Neural cell (in vitro differentiated cells): ENCODE data around the gene SRP54. TPM values are rescaled to one million over a fixed set of nuclear protein-coding genes. Genes with fewer than 3 reads are reported as not detected.
A peak's percentile ranks its signal among the peaks of the same experiment; 100 is the strongest.

Source experiments
- H2AFZ ChIP-seq: fragments of 200-600, 300-800 bp; sonication (generic), shearing (Covaris generic); 2 replicates; pipeline ENCODE4 v1.6.0; 2014; ENCODE audit warnings: low read depth, mild to moderate bottlenecking, antibody characterized with exemption, low read length, moderate library complexity
- H3F3A ChIP-seq: fragments of 200-600 bp; shearing (Covaris generic); 2 replicates; pipeline ENCODE4 v1.6.1; 2016; ENCODE audit warnings: mild to moderate bottlenecking, moderate library complexity, mixed read lengths, antibody characterized with exemption, low read length; ENCODE audit not compliant: insufficient read depth, poor library complexity, severe bottlenecking
- H3K27ac ChIP-seq: fragments of 200-600, 300-800 bp; sonication (generic), shearing (Covaris generic); 2 replicates; pipeline ENCODE4 v1.5.1; 2014; ENCODE audit warnings: mild to moderate bottlenecking, low read length, moderate library complexity
- H3K27me3 ChIP-seq: fragments of 300-800, 200-600 bp; sonication (generic), shearing (Covaris generic); 2 replicates; pipeline ENCODE4 v1.6.0; 2014; ENCODE audit warnings: mild to moderate bottlenecking, low read depth, low read length, moderate library complexity; ENCODE audit not compliant: insufficient read depth
- H3K36me3 ChIP-seq: fragments of 300-800, 200-600 bp; sonication (generic), shearing (Covaris generic); 2 replicates; pipeline ENCODE4 v1.5.1; 2014; ENCODE audit warnings: mild to moderate bottlenecking, antibody characterized with exemption, low read length, moderate library complexity; ENCODE audit not compliant: insufficient read depth
- H3K4me2 ChIP-seq: fragments of 300-800, 200-600 bp; sonication (generic), shearing (Covaris generic); 2 replicates; pipeline ENCODE4 v1.6.0; 2014; ENCODE audit warnings: mild to moderate bottlenecking, low read length
- H3K4me3 ChIP-seq: fragments of 300-800, 200-600 bp; sonication (generic), shearing (Covaris generic); 2 replicates; pipeline ENCODE4 v1.5.1; 2014; ENCODE audit warnings: mild to moderate bottlenecking, low read length, moderate library complexity
- H3K79me2 ChIP-seq: fragments of 200-600 bp; shearing (Covaris generic); replicated peaks from 2 replicates; pipeline ENCODE4 v1.6.0; 2014; ENCODE audit warnings: mild to moderate bottlenecking, low read length, moderate library complexity; ENCODE audit not compliant: insufficient read depth
- H3K9ac ChIP-seq: fragments of 300-800, 200-600 bp; sonication (generic), shearing (Covaris generic); 2 replicates; pipeline ENCODE4 v1.6.1; 2016; ENCODE audit warnings: mild to moderate bottlenecking, low read length, mixed read lengths
- H3K9me2 ChIP-seq: fragments of 200-600 bp; shearing (Covaris generic); 2 replicates; pipeline ENCODE4 v1.6.1; 2016; ENCODE audit warnings: mild to moderate bottlenecking, low read length, mixed read lengths; ENCODE audit not compliant: insufficient read depth
- H3K9me3 ChIP-seq: fragments of 200-600, 300-800 bp; sonication (generic), shearing (Covaris generic); 2 replicates; pipeline ENCODE4 v1.6.1; 2016; ENCODE audit warnings: mild to moderate bottlenecking, mixed run types, low read length, moderate library complexity, mixed read lengths
- H4K20me1 ChIP-seq: fragments of 200-600 bp; shearing (Covaris generic); 2 replicates; pipeline ENCODE4 v1.6.1; 2016; ENCODE audit warnings: mild to moderate bottlenecking, mixed run types; ENCODE audit not compliant: insufficient read depth
- CTCF ChIP-seq: fragments of 450-650 bp; IDR thresholded peaks from 2 replicates; pipeline ENCODE4 v1.5.1; 2014; ENCODE audit warnings: antibody characterized with exemption, mild to moderate bottlenecking, moderate library complexity; ENCODE audit not compliant: poor library complexity, severe bottlenecking
- EP300 ChIP-seq: fragments of 450-650 bp; conservative IDR thresholded peaks from 2 replicates; pipeline ENCODE4 v1.6.1; 2014; ENCODE audit warnings: antibody characterized with exemption, mild to moderate bottlenecking, moderate library complexity; ENCODE audit not compliant: poor library complexity, severe bottlenecking
- EZH2 ChIP-seq: fragments of 200-600, 300-800 bp; shearing (Covaris generic), sonication (generic); IDR thresholded peaks from 2 replicates; pipeline ENCODE4 v1.6.1; 2014; ENCODE audit warnings: antibody characterized with exemption, low read length, borderline replicate concordance, mild to moderate bottlenecking; ENCODE audit not compliant: insufficient read depth, poor library complexity, severe bottlenecking
- MXI1 ChIP-seq: fragments of 450-650 bp; conservative IDR thresholded peaks from 2 replicates; pipeline ENCODE4 v1.6.1; 2014; ENCODE audit warnings: antibody characterized with exemption, mild to moderate bottlenecking; ENCODE audit not compliant: poor library complexity, severe bottlenecking
- POLR2AphosphoS5 ChIP-seq: IDR thresholded peaks from 2 replicates; pipeline ENCODE4 v1.6.1; 2012
- RAD21 ChIP-seq: fragments of 450-650 bp; conservative IDR thresholded peaks from 2 replicates; pipeline ENCODE4 v1.6.1; 2014; ENCODE audit warnings: antibody characterized with exemption, mild to moderate bottlenecking, moderate library complexity
- REST ChIP-seq: IDR thresholded peaks from 2 replicates; pipeline ENCODE4 v1.6.1; 2012; ENCODE audit warnings: borderline replicate concordance
- SMC3 ChIP-seq: fragments of 450-650 bp; conservative IDR thresholded peaks from 2 replicates; pipeline ENCODE4 v1.6.1; 2014; ENCODE audit warnings: antibody characterized with exemption, mild to moderate bottlenecking, moderate library complexity; ENCODE audit not compliant: poor library complexity
- TAF1 ChIP-seq: IDR thresholded peaks from 2 replicates; pipeline ENCODE4 v1.6.1; 2012; ENCODE audit warnings: low read depth
- polyA plus RNA-seq: library from polyadenylated mRNA; depleted of rRNA; stranded (reverse); fragments of >200 nt; gene quantifications from 2 replicates; pipeline ENCODE4 v1.2.3, GENCODE V29; 2014

Gene SRP54
- polyA plus RNA-seq, 1 donor from 2014 or later: 110 TPM

GRCh38 chr14:34978444-34978843, 4.3 kb upstream of the SRP54 start:
- no peak for TF ChIP-seq EZH2
- TF ChIP-seq POLR2AphosphoS5: no peak
- TF ChIP-seq SMC3: no peak
- no peak for TF ChIP-seq EP300
- no peak for TF ChIP-seq RAD21
- no peak for TF ChIP-seq MXI1
- TF ChIP-seq CTCF: no peak
- no peak for TF ChIP-seq REST
- TF ChIP-seq TAF1: no peak
- H3F3A ChIP-seq: peaks cover 11% of the 10 kb centered on the region
- H3K27ac ChIP-seq: no peak overlapping the region
- H2AFZ ChIP-seq: no peak overlapping the region
- H3K9ac ChIP-seq: no peak overlapping the region
- H3K27me3 ChIP-seq: no peaks in the 10 kb centered on the region
- no peaks in the 10 kb centered on the region for H3K79me2 ChIP-seq
- no peaks in the 10 kb centered on the region for H3K9me3 ChIP-seq
- no peak overlapping the region for H3K4me3 ChIP-seq
- no peaks in the 10 kb centered on the region for H4K20me1 ChIP-seq
- H3K36me3 ChIP-seq: no peaks in the 10 kb centered on the region
- H3K4me2 ChIP-seq: no peak overlapping the region
- no peaks in the 10 kb centered on the region for H3K9me2 ChIP-seq

GRCh38 chr14:34980337-34980900, 2.4 kb upstream of the SRP54 start:
- H3K36me3 ChIP-seq: no peaks in the 10 kb centered on the region
- H3K9ac ChIP-seq: no peak overlapping the region
- H2AFZ ChIP-seq: no peak overlapping the region
- H3F3A ChIP-seq: peaks cover 11% of the 10 kb centered on the region
- peaks cover 19% of the 10 kb centered on the region for H3K79me2 ChIP-seq
- TF ChIP-seq POLR2AphosphoS5 (no peak), CTCF (no peak), REST (no peak), RAD21 (no peak), EP300 (no peak), TAF1 (no peak), SMC3 (no peak)
- H3K27me3 ChIP-seq: no peaks in the 10 kb centered on the region
- H4K20me1 ChIP-seq: no peaks in the 10 kb centered on the region
- H3K4me3 ChIP-seq: peak overlapping the region; percentile 81
- H3K9me2 ChIP-seq: no peaks in the 10 kb centered on the region
- no peak overlapping the region for H3K4me2 ChIP-seq
- no peak overlapping the region for H3K27ac ChIP-seq
- H3K9me3 ChIP-seq: no peaks in the 10 kb centered on the region
